ENCODE data around the gene NKAIN2.
"Not testable (repeated sequence)": the region's sequence is repeated elsewhere in the genome, so short reads cannot be mapped to it uniquely, and the experiment has no call there.

The NKAIN2 gene

GRCh38 chr6:124297507-124297906 is 493.8 kb downstream of the NKAIN2 start:
- Mint-ChIP-seq H3K27me3 (no peaks in the 10 kb centered on the region), H3K4me1 (ENCODE audit: low read depth) (no peaks in the 10 kb centered on the region), H3K4me3 (no peak overlapping the region), H3K36me3 (ENCODE audit: low read depth) (no peaks in the 10 kb centered on the region), H3K9me3 (peaks cover 7% of the 10 kb centered on the region), H3K27ac (no peak overlapping the region)
- DNase-seq, result no peak

- Mint-ChIP-seq H3K27me3 (no peaks in the 10 kb centered on the region), H3K36me3 (ENCODE audit: low read depth) (no peaks in the 10 kb centered on the region), H3K9me3 (peaks cover 7% of the 10 kb centered on the region)
Observed at GRCh38 chr6:124298730-124299129, 495.1 kb downstream of the NKAIN2 start.

GRCh38 chr6:124300907-124301306 is 497.2 kb downstream of the NKAIN2 start:
- not testable (repeated sequence) for H3K36me3 Mint-ChIP-seq (ENCODE audit: low read depth); H3K27ac Mint-ChIP-seq; H3K27me3 Mint-ChIP-seq; H3K4me3 Mint-ChIP-seq; H3K4me1 Mint-ChIP-seq (ENCODE audit: low read depth); H3K9me3 Mint-ChIP-seq; DNase-seq

More at GRCh38 chr6:124298730-124299129, 495.1 kb downstream of the NKAIN2 start:
- no peak overlapping the region for H3K4me3 Mint-ChIP-seq
- H3K27ac Mint-ChIP-seq, result no peak overlapping the region
- no peaks in the 10 kb centered on the region for H3K4me1 Mint-ChIP-seq (ENCODE audit: low read depth)
- DNase-seq, result no peak

GRCh38 chr6:124303971-124304370 is 500.3 kb downstream of the NKAIN2 start:
- no peaks in the 10 kb centered on the region for H3K36me3 Mint-ChIP-seq (ENCODE audit: low read depth)
- H3K4me1 Mint-ChIP-seq (ENCODE audit: low read depth), result no peaks in the 10 kb centered on the region

GRCh38 chr6:124310139-124310538 is 506.5 kb downstream of the NKAIN2 start:
- Mint-ChIP-seq H3K4me3 (no peak overlapping the region), H3K4me1 (ENCODE audit: low read depth) (no peaks in the 10 kb centered on the region), H3K27me3 (no peaks in the 10 kb centered on the region), H3K36me3 (ENCODE audit: low read depth) (no peaks in the 10 kb centered on the region), H3K9me3 (no peaks in the 10 kb centered on the region), H3K27ac (no peak overlapping the region)
- DNase-seq, result no peak

More at GRCh38 chr6:124303971-124304370, 500.3 kb downstream of the NKAIN2 start:
- H3K27ac Mint-ChIP-seq, result no peak overlapping the region
- no peak overlapping the region for H3K4me3 Mint-ChIP-seq
- H3K9me3 Mint-ChIP-seq, result peaks cover 4% of the 10 kb centered on the region
- H3K27me3 Mint-ChIP-seq, result no peaks in the 10 kb centered on the region
- DNase-seq, result no peak

GRCh38 chr6:124319410-124319809 is 515.7 kb downstream of the NKAIN2 start:
- H3K4me3 Mint-ChIP-seq, result no peak overlapping the region
- H3K27ac Mint-ChIP-seq, result no peak overlapping the region
- H3K27me3 Mint-ChIP-seq, result no peaks in the 10 kb centered on the region
- no peaks in the 10 kb centered on the region for H3K36me3 Mint-ChIP-seq (ENCODE audit: low read depth)
- no peak for DNase-seq
- H3K9me3 Mint-ChIP-seq, result no peaks in the 10 kb centered on the region
- no peaks in the 10 kb centered on the region for H3K4me1 Mint-ChIP-seq (ENCODE audit: low read depth)

GRCh38 chr6:124324237-124324636 is 520.6 kb downstream of the NKAIN2 start:
- Mint-ChIP-seq H3K4me1 (ENCODE audit: low read depth) (no peaks in the 10 kb centered on the region), H3K9me3 (no peaks in the 10 kb centered on the region), H3K4me3 (no peak overlapping the region), H3K36me3 (ENCODE audit: low read depth) (no peaks in the 10 kb centered on the region), H3K27ac (no peak overlapping the region), H3K27me3 (no peaks in the 10 kb centered on the region)
- no peak for DNase-seq

- DNase-seq, result no peak
- Mint-ChIP-seq H3K9me3 (peaks cover 2% of the 10 kb centered on the region), H3K36me3 (ENCODE audit: low read depth) (no peaks in the 10 kb centered on the region), H3K4me1 (ENCODE audit: low read depth) (no peaks in the 10 kb centered on the region), H3K27me3 (no peaks in the 10 kb centered on the region), H3K4me3 (no peak overlapping the region), H3K27ac (no peak overlapping the region)
Observed at GRCh38 chr6:124330197-124330596, 526.5 kb downstream of the NKAIN2 start.

GRCh38 chr6:124334359-124334758 is 530.7 kb downstream of the NKAIN2 start:
- peaks cover 2% of the 10 kb centered on the region for H3K9me3 Mint-ChIP-seq
- H3K27ac Mint-ChIP-seq, result no peak overlapping the region
- no peak overlapping the region for H3K4me3 Mint-ChIP-seq
- no peaks in the 10 kb centered on the region for H3K27me3 Mint-ChIP-seq
- no peaks in the 10 kb centered on the region for H3K36me3 Mint-ChIP-seq (ENCODE audit: low read depth)
- no peak for DNase-seq
- H3K4me1 Mint-ChIP-seq (ENCODE audit: low read depth), result no peaks in the 10 kb centered on the region

- no peak overlapping the region for H3K4me3 Mint-ChIP-seq
- H3K9me3 Mint-ChIP-seq, result peaks cover 4% of the 10 kb centered on the region
- H3K27ac Mint-ChIP-seq, result no peak overlapping the region
- no peaks in the 10 kb centered on the region for H3K36me3 Mint-ChIP-seq (ENCODE audit: low read depth)
- no peaks in the 10 kb centered on the region for H3K27me3 Mint-ChIP-seq
- DNase-seq, result no peak
- no peaks in the 10 kb centered on the region for H3K4me1 Mint-ChIP-seq (ENCODE audit: low read depth)
Observed at GRCh38 chr6:124339610-124340334, 536.1 kb downstream of the NKAIN2 start.

- not testable (repeated sequence) for H3K27ac Mint-ChIP-seq; H3K27me3 Mint-ChIP-seq; H3K36me3 Mint-ChIP-seq (ENCODE audit: low read depth); H3K9me3 Mint-ChIP-seq; DNase-seq; H3K4me3 Mint-ChIP-seq; H3K4me1 Mint-ChIP-seq (ENCODE audit: low read depth)
Observed at GRCh38 chr6:124348339-124348738, 544.7 kb downstream of the NKAIN2 start.

GRCh38 chr6:124355146-124355545 is 551.5 kb downstream of the NKAIN2 start:
- peaks cover 6% of the 10 kb centered on the region for H3K9me3 Mint-ChIP-seq
- H3K27me3 Mint-ChIP-seq, result no peaks in the 10 kb centered on the region
- H3K36me3 Mint-ChIP-seq (ENCODE audit: low read depth), result no peaks in the 10 kb centered on the region
- H3K27ac Mint-ChIP-seq, result no peak overlapping the region
- no peak overlapping the region for H3K4me3 Mint-ChIP-seq
- H3K4me1 Mint-ChIP-seq (ENCODE audit: low read depth), result no peaks in the 10 kb centered on the region
- DNase-seq, result no peak

- Mint-ChIP-seq H3K27me3 (no peaks in the 10 kb centered on the region), H3K27ac (no peak overlapping the region), H3K4me1 (ENCODE audit: low read depth) (no peaks in the 10 kb centered on the region), H3K4me3 (no peak overlapping the region), H3K36me3 (ENCODE audit: low read depth) (no peaks in the 10 kb centered on the region), H3K9me3 (peaks cover 9% of the 10 kb centered on the region)
- DNase-seq, result no peak
Observed at GRCh38 chr6:124356276-124356810, 552.7 kb downstream of the NKAIN2 start.

GRCh38 chr6:124356811-124357210 is 553.1 kb downstream of the NKAIN2 start:
- Mint-ChIP-seq H3K4me3 (no peak overlapping the region), H3K36me3 (ENCODE audit: low read depth) (no peaks in the 10 kb centered on the region), H3K9me3 (peaks cover 9% of the 10 kb centered on the region), H3K27ac (no peak overlapping the region), H3K27me3 (no peaks in the 10 kb centered on the region), H3K4me1 (ENCODE audit: low read depth) (no peaks in the 10 kb centered on the region)
- no peak for DNase-seq

- H3K4me1 Mint-ChIP-seq (ENCODE audit: low read depth), result no peaks in the 10 kb centered on the region
- DNase-seq, result no peak
- no peaks in the 10 kb centered on the region for H3K27me3 Mint-ChIP-seq
- H3K4me3 Mint-ChIP-seq, result no peak overlapping the region
- H3K27ac Mint-ChIP-seq, result no peak overlapping the region
- H3K36me3 Mint-ChIP-seq (ENCODE audit: low read depth), result no peaks in the 10 kb centered on the region
- peaks cover 6% of the 10 kb centered on the region for H3K9me3 Mint-ChIP-seq
Observed at GRCh38 chr6:124368131-124368530, 564.5 kb downstream of the NKAIN2 start.
